Endodermal cell (in vitro differentiated cells): Measurements from ENCODE around the gene OR1M1. TPM values are rescaled to one million over a fixed set of nuclear protein-coding genes. Genes with fewer than 3 reads are reported as not detected.
"Not testable (repeated sequence)": the region's sequence is repeated elsewhere in the genome, so short reads cannot be mapped to it uniquely, and the experiment has no call there.

ENCODE experiments used
- DNase-seq: peaks from one replicate; pipeline ENCODE4 v3.0.0-alpha.2; 2017
- H3K27ac ChIP-seq: 2 replicates; pipeline ENCODE4 v1.5.1; 2013; ENCODE audit warnings: mild to moderate bottlenecking, low read depth, low read length, moderate library complexity
- H3K27me3 ChIP-seq: 2 replicates; pipeline ENCODE4 v1.6.1; 2013; ENCODE audit warnings: mild to moderate bottlenecking, low read length, moderate library complexity; ENCODE audit not compliant: insufficient read depth, control insufficient read depth, poor library complexity, severe bottlenecking
- H3K36me3 ChIP-seq: 2 replicates; pipeline ENCODE4 v1.7.0; 2013; ENCODE audit warnings: mild to moderate bottlenecking, low read length, moderate library complexity; ENCODE audit not compliant: control insufficient read depth, insufficient read depth
- H3K4me1 ChIP-seq: one replicate; pipeline ENCODE4 v1.7.0; 2013; ENCODE audit warnings: low read length; ENCODE audit not compliant: control insufficient read depth, insufficient read depth
- H3K4me3 ChIP-seq: 2 replicates; pipeline ENCODE4 v1.5.1; 2013; ENCODE audit warnings: mild to moderate bottlenecking, low read length, moderate library complexity
- H3K9ac ChIP-seq: 2 replicates; pipeline ENCODE4 v1.6.1; 2013; ENCODE audit warnings: mild to moderate bottlenecking, low read length, moderate library complexity; ENCODE audit not compliant: poor library complexity, severe bottlenecking; ENCODE audit errors: extremely low read depth
- H3K9me3 ChIP-seq: 2 replicates; pipeline ENCODE4 v1.6.1; 2013; ENCODE audit warnings: mild to moderate bottlenecking, low read length, moderate library complexity; ENCODE audit not compliant: control insufficient read depth
- H3K27ac Mint-ChIP-seq: 2 replicates; pipeline ENCODE4 v1.8.0; 2020; ENCODE audit warnings: mixed read lengths
- H3K27me3 Mint-ChIP-seq: 2 replicates; pipeline ENCODE4 v1.8.0; 2021; ENCODE audit warnings: mild to moderate bottlenecking, mixed read lengths; ENCODE audit not compliant: insufficient read depth
- H3K36me3 Mint-ChIP-seq: 2 replicates; pipeline ENCODE4 v1.8.0; 2020; ENCODE audit warnings: low read depth, mixed read lengths
- H3K4me1 Mint-ChIP-seq: 2 replicates; pipeline ENCODE4 v1.8.0; 2020; ENCODE audit warnings: mixed read lengths
- H3K4me3 Mint-ChIP-seq: 2 replicates; pipeline ENCODE4 v1.8.0; 2020; ENCODE audit warnings: mild to moderate bottlenecking, moderate library complexity, mixed read lengths
- H3K9me3 Mint-ChIP-seq: 2 replicates; pipeline ENCODE4 v1.8.0; 2020; ENCODE audit warnings: mild to moderate bottlenecking, mixed read lengths
- WGBS, 2 experiments: methylation state at CpG; one replicate each; pipeline versions ENCODE4 v1.1.5 to v1.1.7; 2013; ENCODE audit warnings: missing lambda C conversion rate in 2 of 2, mixed read lengths in 1 of 2; ENCODE audit not compliant: insufficient coverage in 1 of 2, insufficient read length in 1 of 2; 5-methylcytosine and 5-hydroxymethylcytosine counted together
- total RNA-seq, 2 donors: library from RNA; stranded (reverse); fragmentation: NEBNext Ultra II Directional in 1 of 2; extraction: Animal tissue kit (Norgen Biotek cat#: 25700) in 1 of 2; gene quantifications; 2 replicates in 1 of 2; 3 replicates in 1 of 2; pipeline ENCODE4 v1.2.1, GENCODE V29; 2021
- TF ChIP-seq, protein P1 (sequence below): fragments of 200-600 bp; sonication (generic); conservative IDR thresholded peaks from 2 replicates; pipeline ENCODE4 v1.5.0; 2021; ENCODE audit warnings: antibody characterized with exemption, mild to moderate bottlenecking

OR1M1 gene
- total RNA-seq, 2 donors from 2014 or later = not detected

DNA sequence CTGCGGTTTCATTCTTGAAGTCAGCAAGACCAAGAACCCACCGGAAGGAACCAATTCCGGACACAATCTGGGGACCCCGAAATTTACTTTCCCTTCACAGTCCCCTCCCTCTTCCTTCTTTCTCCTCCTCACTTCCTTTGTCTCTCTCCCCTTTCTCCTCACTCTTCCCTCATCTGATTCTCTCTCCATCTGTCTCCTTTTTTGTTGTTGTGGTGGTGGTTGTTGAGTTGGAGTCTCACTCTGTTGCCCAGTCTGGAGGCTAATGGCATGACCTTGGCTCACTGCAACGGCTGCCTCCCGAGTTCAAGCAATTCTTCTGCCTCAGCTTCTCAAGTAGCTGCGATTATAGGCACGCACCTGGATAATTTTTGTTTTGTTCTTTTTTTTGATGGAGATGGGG lies 32.7 kb upstream of the OR1M1 start:
- H3K4me3 ChIP-seq = no peak overlapping the region
- no peak overlapping the region for H3K9ac ChIP-seq
- 83 to 89% methylated on average over 4 to 8 of the region's 8 CpGs for WGBS, 2 experiments
- Mint-ChIP-seq H3K4me3 (no peak overlapping the region), H3K27me3 (no peaks in the 10 kb centered on the region), H3K4me1 (peaks cover 19% of the 10 kb centered on the region), H3K9me3 (peaks cover 19% of the 10 kb centered on the region), H3K27ac (no peak overlapping the region), H3K36me3 (no peaks in the 10 kb centered on the region)
- H3K4me1 ChIP-seq = no peaks in the 10 kb centered on the region
- no peaks in the 10 kb centered on the region for H3K27me3 ChIP-seq
- H3K27ac ChIP-seq = no peak overlapping the region
- no peaks in the 10 kb centered on the region for H3K36me3 ChIP-seq
- H3K9me3 ChIP-seq = no peaks in the 10 kb centered on the region
- TF ChIP-seq, protein P1, sequence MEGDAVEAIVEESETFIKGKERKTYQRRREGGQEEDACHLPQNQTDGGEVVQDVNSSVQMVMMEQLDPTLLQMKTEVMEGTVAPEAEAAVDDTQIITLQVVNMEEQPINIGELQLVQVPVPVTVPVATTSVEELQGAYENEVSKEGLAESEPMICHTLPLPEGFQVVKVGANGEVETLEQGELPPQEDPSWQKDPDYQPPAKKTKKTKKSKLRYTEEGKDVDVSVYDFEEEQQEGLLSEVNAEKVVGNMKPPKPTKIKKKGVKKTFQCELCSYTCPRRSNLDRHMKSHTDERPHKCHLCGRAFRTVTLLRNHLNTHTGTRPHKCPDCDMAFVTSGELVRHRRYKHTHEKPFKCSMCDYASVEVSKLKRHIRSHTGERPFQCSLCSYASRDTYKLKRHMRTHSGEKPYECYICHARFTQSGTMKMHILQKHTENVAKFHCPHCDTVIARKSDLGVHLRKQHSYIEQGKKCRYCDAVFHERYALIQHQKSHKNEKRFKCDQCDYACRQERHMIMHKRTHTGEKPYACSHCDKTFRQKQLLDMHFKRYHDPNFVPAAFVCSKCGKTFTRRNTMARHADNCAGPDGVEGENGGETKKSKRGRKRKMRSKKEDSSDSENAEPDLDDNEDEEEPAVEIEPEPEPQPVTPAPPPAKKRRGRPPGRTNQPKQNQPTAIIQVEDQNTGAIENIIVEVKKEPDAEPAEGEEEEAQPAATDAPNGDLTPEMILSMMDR = no peak
- no peak for DNase-seq

DNA sequence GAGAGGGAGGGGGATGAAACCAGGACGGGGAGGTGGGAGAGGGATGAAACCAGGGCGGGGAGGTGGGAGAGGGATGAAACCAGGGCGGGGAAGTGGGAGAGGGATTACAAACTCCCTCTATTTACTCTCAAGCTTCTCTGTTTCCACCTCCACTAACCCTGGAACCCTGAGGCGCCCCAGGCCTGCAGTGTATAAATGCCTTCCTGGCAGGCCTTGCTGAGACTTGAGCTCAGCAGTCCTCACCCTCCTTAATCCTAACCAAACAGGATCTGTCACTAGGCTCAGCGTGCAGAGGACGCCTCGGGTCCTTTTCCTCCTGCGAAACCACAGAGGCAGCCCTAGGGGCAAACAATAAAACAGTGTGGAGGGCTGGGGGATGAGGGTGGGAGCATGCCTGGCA lies 32.1 kb upstream of the OR1M1 start:
- Histone ChIP-seq H3K9ac (no peak overlapping the region), H3K4me3 (peak overlapping the region; percentile 44), H3K9me3 (no peaks in the 10 kb centered on the region), H3K27me3 (no peaks in the 10 kb centered on the region), H3K27ac (no peak overlapping the region), H3K36me3 (no peaks in the 10 kb centered on the region), H3K4me1 (no peaks in the 10 kb centered on the region)
- Mint-ChIP-seq H3K4me1 (peaks cover 22% of the 10 kb centered on the region), H3K36me3 (no peaks in the 10 kb centered on the region), H3K27me3 (no peaks in the 10 kb centered on the region), H3K27ac (peak overlapping the region; percentile 87), H3K9me3 (peaks cover 19% of the 10 kb centered on the region), H3K4me3 (peak overlapping the region; percentile 35)
- TF ChIP-seq, protein P1 = no peak
- DNase-seq = peak; percentile 90
- 3% methylated on average over 4 of the region's 8 CpGs; no CpG with 5 or more reads in 1 of the 2 experiments for WGBS, 2 experiments

DNA sequence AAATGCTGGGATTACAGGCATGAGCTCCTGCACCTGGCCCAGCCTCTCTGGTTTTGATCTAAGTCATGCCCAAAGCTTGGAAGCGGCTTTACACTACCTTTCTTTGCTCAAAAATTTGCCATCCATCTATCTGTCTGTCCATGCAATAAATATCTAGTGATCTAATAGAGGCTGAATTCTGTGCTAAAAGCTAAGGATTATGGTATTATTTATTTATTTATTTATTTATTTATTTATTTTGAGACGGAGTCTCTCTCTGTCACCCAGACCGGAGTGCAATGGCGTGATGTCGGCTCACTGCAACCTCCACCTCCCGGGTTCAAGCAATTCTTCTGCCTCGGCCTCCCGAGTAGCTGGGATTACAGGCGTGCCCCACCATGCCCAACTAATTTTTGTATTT lies 30.7 kb upstream of the OR1M1 start:
- peaks cover 19% of the 10 kb centered on the region for H3K9me3 Mint-ChIP-seq
- H3K4me3 ChIP-seq, H3K36me3 ChIP-seq, H3K9me3 ChIP-seq, H3K36me3 Mint-ChIP-seq, H3K4me1 ChIP-seq, H3K9ac ChIP-seq, H3K27ac Mint-ChIP-seq, H3K27me3 Mint-ChIP-seq, H3K27me3 ChIP-seq, H3K4me3 Mint-ChIP-seq, DNase-seq, H3K27ac ChIP-seq: not testable (repeated sequence)
- 71 to 97% methylated on average over 1 to 9 of the region's 9 CpGs for WGBS, 2 experiments
- peaks cover 26% of the 10 kb centered on the region for H3K4me1 Mint-ChIP-seq
